GM06990 (cell line): ENCODE data around the gene BTG2.

Source experiments
- DNase-seq: peaks from one replicate; pipeline ENCODE4 v3.0.0-alpha.2; 2011; ENCODE audit not compliant: insufficient read length; ENCODE audit errors: extremely low read depth
- H3K27me3 ChIP-seq: replicated peaks from 2 replicates; pipeline ENCODE4 v1.6.0; 2011; ENCODE audit warnings: low read length; ENCODE audit not compliant: control insufficient read depth, insufficient read depth
- H3K36me3 ChIP-seq: 2 replicates; pipeline ENCODE4 v1.5.1; 2011; ENCODE audit warnings: low read length; ENCODE audit not compliant: control insufficient read depth, insufficient read depth
- H3K4me3 ChIP-seq: replicated peaks from 2 replicates; pipeline ENCODE4 v1.5.1; 2011; ENCODE audit warnings: low read depth, mild to moderate bottlenecking, control low read depth, low read length
- CTCF ChIP-seq: IDR thresholded peaks from 2 replicates; pipeline ENCODE4 v1.5.1; 2011; ENCODE audit warnings: low read length, control low read depth, mild to moderate bottlenecking, inconsistent platforms; ENCODE audit not compliant: insufficient read depth, poor library complexity, severe bottlenecking

Gene BTG2

GRCh38 chr1:203302456-203302855 is 2.9 kb upstream of the BTG2 start:
- DNase-seq, result no peak
- TF ChIP-seq CTCF, result no peak
- H3K27me3 ChIP-seq, result no peaks in the 10 kb centered on the region
- peaks cover 14% of the 10 kb centered on the region for H3K36me3 ChIP-seq
- no peak overlapping the region for H3K4me3 ChIP-seq

GRCh38 chr1:203302894-203303293 is 2.4 kb upstream of the BTG2 start:
- H3K36me3 ChIP-seq, result peaks cover 17% of the 10 kb centered on the region
- no peak for TF ChIP-seq CTCF
- no peak for DNase-seq
- no peaks in the 10 kb centered on the region for H3K27me3 ChIP-seq
- H3K4me3 ChIP-seq, result no peak overlapping the region

- TF ChIP-seq CTCF, result no peak
- H3K36me3 ChIP-seq, result peaks cover 25% of the 10 kb centered on the region
- DNase-seq, result no peak
- H3K27me3 ChIP-seq, result no peaks in the 10 kb centered on the region
- peak overlapping the region; percentile 63 for H3K4me3 ChIP-seq
Measured at GRCh38 chr1:203304391-203304918, 864 bp upstream of the BTG2 start.

GRCh38 chr1:203305809-203306088 is 430 bp downstream of the BTG2 start:
- DNase-seq, result no peak
- Histone ChIP-seq H3K4me3 (peak overlapping the region; percentile 98), H3K27me3 (no peaks in the 10 kb centered on the region), H3K36me3 (peaks cover 25% of the 10 kb centered on the region)
- no peak for TF ChIP-seq CTCF

GRCh38 chr1:203306089-203306964 is 1.0 kb downstream of the BTG2 start:
- DNase-seq, result no peak
- H3K36me3 ChIP-seq, result peaks cover 25% of the 10 kb centered on the region

More at GRCh38 chr1:203306089-203306964, 1.0 kb downstream of the BTG2 start:
- TF ChIP-seq CTCF, result peak; percentile 41
- Histone ChIP-seq H3K4me3 (peak overlapping the region; percentile 98), H3K27me3 (no peaks in the 10 kb centered on the region)
